ENCODE data around the gene FRG2C. TPM values are rescaled to one million over a fixed set of nuclear protein-coding genes. Genes with fewer than 3 reads are reported as not detected.
"Not testable (repeated sequence)": the region's sequence is repeated elsewhere in the genome, so short reads cannot be mapped to it uniquely, and the experiment has no call there.

FRG2C gene
- polyA plus RNA-seq, 2 donors: not detected

GRCh38 chr3:75668759-75669347 lies 4.7 kb downstream of the FRG2C start:
- H3K27ac ChIP-seq (ENCODE audit: low read depth in 2 of 2, low read length in 1 of 2); H3K27me3 ChIP-seq (ENCODE audit: control insufficient read depth in 1 of 2, insufficient read depth in 2 of 2, low read length in 2 of 2); H3K36me3 ChIP-seq (ENCODE audit: control insufficient read depth in 2 of 2, insufficient read depth in 2 of 2, low read length in 1 of 2); H3K4me1 ChIP-seq (ENCODE audit: control insufficient read depth in 2 of 2, insufficient read depth in 2 of 2, low read length in 1 of 2): not testable (repeated sequence)
- Histone ChIP-seq H3K9me3 (ENCODE audit: control insufficient read depth in 2 of 2, insufficient read depth in 1 of 2, low read depth in 1 of 2, low read length in 1 of 2) (peaks cover 20 to 25% of the 10 kb centered on the region in 2 donors), H3K4me3 (ENCODE audit: low read depth in 1 of 2, low read length in 2 of 2) (peak overlapping the region; percentile 38 to 54)
- 55 to 57% methylated on average over 53 of the region's 53 CpGs for WGBS, 2 donors

GRCh38 chr3:75669348-75670297 lies 5.5 kb downstream of the FRG2C start:
- 38% methylated on average over 71 of the region's 71 CpGs for WGBS, 2 donors
- Histone ChIP-seq H3K27ac (ENCODE audit: low read depth in 2 of 2, low read length in 1 of 2) (peak overlapping the region in 1 of 2 donors; percentile 43), H3K9me3 (ENCODE audit: control insufficient read depth in 2 of 2, insufficient read depth in 1 of 2, low read depth in 1 of 2, low read length in 1 of 2) (peaks cover 20 to 29% of the 10 kb centered on the region in 2 donors), H3K4me3 (ENCODE audit: low read depth in 1 of 2, low read length in 2 of 2) (peak overlapping the region; percentile 38 to 54)
- not testable (repeated sequence) for H3K36me3 ChIP-seq (ENCODE audit: control insufficient read depth in 2 of 2, insufficient read depth in 2 of 2, low read length in 1 of 2); H3K27me3 ChIP-seq (ENCODE audit: control insufficient read depth in 1 of 2, insufficient read depth in 2 of 2, low read length in 2 of 2); H3K4me1 ChIP-seq (ENCODE audit: control insufficient read depth in 2 of 2, insufficient read depth in 2 of 2, low read length in 1 of 2)

- not testable (repeated sequence) for H3K27ac ChIP-seq (ENCODE audit: low read depth in 2 of 2, low read length in 1 of 2); H3K4me1 ChIP-seq (ENCODE audit: control insufficient read depth in 2 of 2, insufficient read depth in 2 of 2, low read length in 1 of 2); H3K27me3 ChIP-seq (ENCODE audit: control insufficient read depth in 1 of 2, insufficient read depth in 2 of 2, low read length in 2 of 2); H3K36me3 ChIP-seq (ENCODE audit: control insufficient read depth in 2 of 2, insufficient read depth in 2 of 2, low read length in 1 of 2)
- Histone ChIP-seq H3K4me3 (ENCODE audit: low read depth in 1 of 2, low read length in 2 of 2) (peak overlapping the region; percentile 6 to 38), H3K9me3 (ENCODE audit: control insufficient read depth in 2 of 2, insufficient read depth in 1 of 2, low read depth in 1 of 2, low read length in 1 of 2) (peaks cover 23 to 31% of the 10 kb centered on the region in 2 donors)
- 17 to 18% methylated on average over 51 of the region's 51 CpGs for WGBS, 2 donors
These were observed 6.5 kb downstream of the FRG2C start for GRCh38 chr3:75670298-75671286.

- H3K4me3 ChIP-seq (ENCODE audit: low read depth in 1 of 2, low read length in 2 of 2): peak overlapping the region; percentile 43 to 54
- not testable (repeated sequence) for H3K27ac ChIP-seq (ENCODE audit: low read depth in 2 of 2, low read length in 1 of 2); H3K36me3 ChIP-seq (ENCODE audit: control insufficient read depth in 2 of 2, insufficient read depth in 2 of 2, low read length in 1 of 2); H3K4me1 ChIP-seq (ENCODE audit: control insufficient read depth in 2 of 2, insufficient read depth in 2 of 2, low read length in 1 of 2); H3K27me3 ChIP-seq (ENCODE audit: control insufficient read depth in 1 of 2, insufficient read depth in 2 of 2, low read length in 2 of 2)
- 19 to 21% methylated on average over 32 of the region's 32 CpGs for WGBS, 2 donors
- peaks cover 21 to 29% of the 10 kb centered on the region in 2 donors for H3K9me3 ChIP-seq (ENCODE audit: control insufficient read depth in 2 of 2, insufficient read depth in 1 of 2, low read depth in 1 of 2, low read length in 1 of 2)
These were observed 7.4 kb downstream of the FRG2C start for GRCh38 chr3:75671287-75672139.

GRCh38 chr3:75672140-75672775 lies 8.1 kb downstream of the FRG2C start:
- peak overlapping the region; percentile 43 to 54 for H3K4me3 ChIP-seq (ENCODE audit: low read depth in 1 of 2, low read length in 2 of 2)
- peaks cover 20 to 29% of the 10 kb centered on the region in 2 donors for H3K9me3 ChIP-seq (ENCODE audit: control insufficient read depth in 2 of 2, insufficient read depth in 1 of 2, low read depth in 1 of 2, low read length in 1 of 2)
- H3K27me3 ChIP-seq (ENCODE audit: control insufficient read depth in 1 of 2, insufficient read depth in 2 of 2, low read length in 2 of 2); H3K36me3 ChIP-seq (ENCODE audit: control insufficient read depth in 2 of 2, insufficient read depth in 2 of 2, low read length in 1 of 2); H3K4me1 ChIP-seq (ENCODE audit: control insufficient read depth in 2 of 2, insufficient read depth in 2 of 2, low read length in 1 of 2): not testable (repeated sequence)
- WGBS, 2 donors: 17 to 19% methylated on average over 56 to 59 of the region's 59 CpGs
- H3K27ac ChIP-seq (ENCODE audit: low read depth in 2 of 2, low read length in 1 of 2): peak overlapping the region; percentile 8 to 28

- 17 to 38% methylated on average over 1 of the region's 1 CpG for WGBS, 2 donors
- not testable (repeated sequence) for H3K4me3 ChIP-seq (ENCODE audit: low read depth in 1 of 2, low read length in 2 of 2); H3K4me1 ChIP-seq (ENCODE audit: control insufficient read depth in 2 of 2, insufficient read depth in 2 of 2, low read length in 1 of 2); H3K9me3 ChIP-seq (ENCODE audit: control insufficient read depth in 2 of 2, insufficient read depth in 1 of 2, low read depth in 1 of 2, low read length in 1 of 2); H3K27ac ChIP-seq (ENCODE audit: low read depth in 2 of 2, low read length in 1 of 2); H3K36me3 ChIP-seq (ENCODE audit: control insufficient read depth in 2 of 2, insufficient read depth in 2 of 2, low read length in 1 of 2); H3K27me3 ChIP-seq (ENCODE audit: control insufficient read depth in 1 of 2, insufficient read depth in 2 of 2, low read length in 2 of 2)
These were observed 19.8 kb downstream of the FRG2C start for GRCh38 chr3:75683965-75684364.

- 87 to 92% methylated on average over 9 of the region's 9 CpGs for WGBS, 2 donors
These were observed 23.2 kb downstream of the FRG2C start for GRCh38 chr3:75687323-75687722.

GRCh38 chr3:75692061-75692460 lies 27.9 kb downstream of the FRG2C start:
- H3K36me3 ChIP-seq (ENCODE audit: control insufficient read depth in 2 of 2, insufficient read depth in 2 of 2, low read length in 1 of 2): no peaks in the 10 kb centered on the region
- H3K4me1 ChIP-seq (ENCODE audit: control insufficient read depth in 2 of 2, insufficient read depth in 2 of 2, low read length in 1 of 2): no peaks in the 10 kb centered on the region
- H3K27me3 ChIP-seq (ENCODE audit: control insufficient read depth in 1 of 2, insufficient read depth in 2 of 2, low read length in 2 of 2): no peaks in the 10 kb centered on the region
- WGBS, 2 donors: 37 to 42% methylated on average over 2 of the region's 2 CpGs
- no peak overlapping the region for H3K27ac ChIP-seq (ENCODE audit: low read depth in 2 of 2, low read length in 1 of 2)
- H3K4me3 ChIP-seq (ENCODE audit: low read depth in 1 of 2, low read length in 2 of 2): no peak overlapping the region
- H3K9me3 ChIP-seq (ENCODE audit: control insufficient read depth in 2 of 2, insufficient read depth in 1 of 2, low read depth in 1 of 2, low read length in 1 of 2): peaks cover 0 to 11% of the 10 kb centered on the region in 2 donors

More at GRCh38 chr3:75687323-75687722, 23.2 kb downstream of the FRG2C start:
- Histone ChIP-seq H3K4me3 (ENCODE audit: low read depth in 1 of 2, low read length in 2 of 2) (no peak overlapping the region), H3K27ac (ENCODE audit: low read depth in 2 of 2, low read length in 1 of 2) (no peak overlapping the region), H3K27me3 (ENCODE audit: control insufficient read depth in 1 of 2, insufficient read depth in 2 of 2, low read length in 2 of 2) (no peaks in the 10 kb centered on the region), H3K4me1 (ENCODE audit: control insufficient read depth in 2 of 2, insufficient read depth in 2 of 2, low read length in 1 of 2) (no peaks in the 10 kb centered on the region), H3K36me3 (ENCODE audit: control insufficient read depth in 2 of 2, insufficient read depth in 2 of 2, low read length in 1 of 2) (no peaks in the 10 kb centered on the region), H3K9me3 (ENCODE audit: control insufficient read depth in 2 of 2, insufficient read depth in 1 of 2, low read depth in 1 of 2, low read length in 1 of 2) (peaks cover 0 to 11% of the 10 kb centered on the region in 2 donors)

Data from esophagus (tissue), 2 donors.